Erythroblast (primary cell): Measurements from ENCODE around the gene SLFN13.
"Not testable (repeated sequence)": the region's sequence is repeated elsewhere in the genome, so short reads cannot be mapped to it uniquely, and the experiment has no call there.

Source experiments
- DNase-seq, 2 experiments: peaks; one replicate each; lab custom pipeline; 2025; lab: John Stamatoyannopoulos, UW
- GATA1 ChIP-seq: IDR thresholded peaks from 2 replicates; pipeline ENCODE4 v1.6.1; 2011; ENCODE audit warnings: low read depth, mild to moderate bottlenecking, control low read depth, low read length, moderate library complexity
- POLR2A ChIP-seq: IDR thresholded peaks from 2 replicates; pipeline ENCODE4 v1.6.1; 2011; ENCODE audit warnings: mild to moderate bottlenecking, low read length

The SLFN13 gene

DNA sequence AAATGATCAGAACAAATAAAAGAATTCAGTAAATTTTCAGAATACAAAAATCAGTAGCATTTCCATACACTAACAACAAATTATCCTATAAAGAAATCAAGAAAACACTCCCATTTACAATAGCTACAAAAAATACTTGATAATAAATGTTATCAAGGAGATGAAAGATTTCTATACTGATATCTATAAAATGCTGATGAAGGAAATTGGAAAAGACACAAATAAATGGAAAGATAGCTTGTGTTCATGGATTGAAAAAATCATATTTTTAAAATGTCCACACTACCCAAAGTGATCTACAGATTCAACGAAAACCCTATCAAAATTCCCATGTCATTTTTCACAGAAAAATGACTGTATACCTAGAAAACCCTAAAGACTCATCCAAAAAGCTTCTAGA, 34.3 kb downstream of the SLFN13 start:
- no peak for DNase-seq
- TF ChIP-seq POLR2A, result no peak
- no peak for TF ChIP-seq GATA1

DNA sequence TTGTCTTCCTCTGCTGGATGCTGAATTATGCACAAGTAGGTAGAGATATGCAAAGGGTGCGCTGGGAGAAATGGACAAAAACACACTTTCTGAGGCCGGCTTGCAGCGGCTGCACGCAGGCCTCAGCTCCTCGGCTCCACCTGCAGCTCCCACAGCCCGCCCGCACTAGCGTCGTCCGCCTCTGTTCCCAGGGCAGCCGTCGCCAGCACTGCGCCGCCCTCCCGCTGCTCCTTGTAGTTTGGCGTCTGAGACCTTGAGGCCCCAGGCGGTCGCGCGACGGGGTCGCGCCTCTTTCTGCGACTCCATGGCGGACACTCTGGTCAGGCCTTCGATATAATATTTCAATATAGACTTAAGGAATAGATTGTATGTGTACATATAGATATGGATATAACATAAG, 41.0 kb downstream of the SLFN13 start:
- no peak for DNase-seq
- TF ChIP-seq POLR2A (no peak), GATA1 (no peak)

DNA sequence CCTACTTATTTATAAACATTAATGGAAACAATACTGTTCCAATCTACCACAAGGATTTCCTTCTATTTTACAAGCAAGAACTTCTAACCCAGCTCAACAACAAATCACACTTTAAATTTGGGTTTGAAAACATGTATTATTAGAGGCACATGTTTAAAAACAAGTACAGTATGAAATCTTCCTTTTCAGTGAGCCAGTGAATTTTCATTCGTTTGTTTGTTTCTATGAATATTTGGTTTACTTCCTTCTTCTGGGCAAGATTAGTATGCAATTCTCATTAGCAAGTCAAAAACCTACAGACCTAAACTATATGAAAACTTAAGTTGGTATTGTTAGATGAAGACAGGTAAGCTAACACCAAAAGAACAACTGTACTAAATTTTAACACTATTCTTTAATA, 42.0 kb downstream of the SLFN13 start:
- TF ChIP-seq GATA1 (no peak), POLR2A (no peak)
- no peak for DNase-seq

DNA sequence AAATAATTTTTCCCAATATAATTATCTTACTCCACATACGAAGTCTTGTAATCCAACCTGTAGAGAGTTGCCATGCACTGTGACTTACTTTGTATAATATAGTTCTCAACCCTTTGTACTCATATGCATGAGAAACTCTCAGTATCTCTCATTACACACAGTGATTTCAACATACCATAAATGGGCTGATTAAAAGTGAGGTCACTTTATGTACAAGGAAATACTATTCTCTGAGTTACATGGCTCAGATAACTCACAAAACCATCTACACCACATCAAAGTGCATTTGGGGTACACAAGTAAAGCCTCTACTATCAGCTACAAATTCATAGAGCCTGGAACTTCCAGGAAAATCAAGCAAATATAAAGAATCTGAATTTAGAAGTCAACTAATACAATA, 44.2 kb downstream of the SLFN13 start:
- DNase-seq, result no peak
- TF ChIP-seq POLR2A (no peak), GATA1 (no peak)

DNA sequence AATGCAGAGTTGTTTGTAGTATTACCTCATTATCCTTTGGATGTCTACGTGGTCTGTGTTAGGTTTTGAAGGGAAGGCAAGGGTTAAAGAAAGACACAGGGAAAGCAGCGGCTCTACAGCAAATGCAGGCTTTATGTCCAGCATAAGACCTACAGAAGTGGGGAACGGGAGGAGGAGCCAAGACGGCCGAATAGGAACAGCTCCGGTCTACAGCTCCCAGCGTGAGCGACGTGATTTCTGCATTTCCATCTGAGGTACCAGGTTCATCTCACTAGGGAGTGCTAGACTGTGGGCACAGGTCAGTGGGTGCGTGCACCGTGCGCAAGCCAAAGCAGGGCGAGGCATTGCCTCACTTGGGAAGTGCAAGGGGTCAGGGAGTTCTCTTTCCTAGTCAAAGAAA, 54.8 kb downstream of the SLFN13 start:
- not testable (repeated sequence) for DNase-seq

DNA sequence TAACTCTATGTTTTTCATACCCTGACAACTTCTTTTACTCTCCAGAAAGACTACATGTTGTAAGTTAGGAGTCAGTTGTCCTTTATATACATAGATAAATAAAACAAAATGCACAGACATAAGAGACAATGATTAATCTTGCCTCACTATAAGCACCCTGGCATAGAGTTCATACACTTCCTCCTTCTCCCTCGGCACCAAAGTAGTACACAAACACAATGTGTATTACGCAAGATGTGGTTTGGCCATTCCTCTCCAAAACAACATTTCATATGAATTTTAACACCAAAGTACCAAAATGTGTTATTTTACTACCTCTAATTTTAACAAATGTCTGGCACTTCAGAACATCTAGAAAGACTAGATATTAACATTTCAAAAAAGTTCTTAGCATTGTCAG, 57.9 kb downstream of the SLFN13 start:
- DNase-seq, result no peak
- TF ChIP-seq GATA1, result no peak
- no peak for TF ChIP-seq POLR2A

DNA sequence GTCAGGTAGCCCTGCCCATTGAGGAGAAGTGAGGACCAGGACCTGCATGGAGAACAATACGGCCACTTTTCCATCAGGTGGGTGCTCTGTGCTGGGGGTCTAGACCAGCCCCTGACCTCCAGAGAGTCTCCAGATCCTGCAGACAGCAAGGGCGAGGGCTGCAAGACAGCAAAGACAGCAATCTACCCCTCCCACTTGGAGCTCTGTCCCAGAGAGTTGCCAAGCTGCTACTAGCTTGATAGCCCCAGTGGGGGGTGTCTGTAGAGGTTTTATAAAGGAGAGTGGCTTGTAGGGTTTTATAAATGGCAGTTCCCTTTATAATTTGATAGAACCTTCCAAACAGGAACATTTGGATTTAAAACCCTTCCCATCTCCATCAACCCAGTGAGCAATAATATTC, 58.4 kb downstream of the SLFN13 start:
- TF ChIP-seq GATA1 (no peak), POLR2A (no peak)
- no peak for DNase-seq

DNA sequence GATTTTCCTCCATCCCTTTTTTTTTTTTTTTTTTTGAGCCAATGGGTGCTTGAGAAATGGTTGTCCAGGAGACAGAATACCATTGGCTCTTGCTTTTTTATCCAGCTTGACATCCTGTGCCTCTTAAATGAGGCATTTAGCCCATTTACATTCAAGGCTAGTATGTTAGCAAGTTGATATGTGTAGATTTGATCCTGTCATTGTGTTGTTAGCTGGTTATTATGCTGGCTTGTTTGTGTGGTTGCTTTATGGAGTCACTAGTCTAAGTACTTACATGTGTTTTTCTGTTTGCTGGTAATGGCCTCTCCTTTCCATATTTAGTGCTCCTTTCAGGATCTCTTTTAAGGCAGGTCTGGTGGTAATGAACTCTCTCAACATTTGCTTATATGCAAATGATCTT, 61.1 kb downstream of the SLFN13 start:
- TF ChIP-seq GATA1 (no peak), POLR2A (no peak)
- no peak for DNase-seq
